ENCODE measurements around the gene POC1B.

POC1B gene

DNA sequence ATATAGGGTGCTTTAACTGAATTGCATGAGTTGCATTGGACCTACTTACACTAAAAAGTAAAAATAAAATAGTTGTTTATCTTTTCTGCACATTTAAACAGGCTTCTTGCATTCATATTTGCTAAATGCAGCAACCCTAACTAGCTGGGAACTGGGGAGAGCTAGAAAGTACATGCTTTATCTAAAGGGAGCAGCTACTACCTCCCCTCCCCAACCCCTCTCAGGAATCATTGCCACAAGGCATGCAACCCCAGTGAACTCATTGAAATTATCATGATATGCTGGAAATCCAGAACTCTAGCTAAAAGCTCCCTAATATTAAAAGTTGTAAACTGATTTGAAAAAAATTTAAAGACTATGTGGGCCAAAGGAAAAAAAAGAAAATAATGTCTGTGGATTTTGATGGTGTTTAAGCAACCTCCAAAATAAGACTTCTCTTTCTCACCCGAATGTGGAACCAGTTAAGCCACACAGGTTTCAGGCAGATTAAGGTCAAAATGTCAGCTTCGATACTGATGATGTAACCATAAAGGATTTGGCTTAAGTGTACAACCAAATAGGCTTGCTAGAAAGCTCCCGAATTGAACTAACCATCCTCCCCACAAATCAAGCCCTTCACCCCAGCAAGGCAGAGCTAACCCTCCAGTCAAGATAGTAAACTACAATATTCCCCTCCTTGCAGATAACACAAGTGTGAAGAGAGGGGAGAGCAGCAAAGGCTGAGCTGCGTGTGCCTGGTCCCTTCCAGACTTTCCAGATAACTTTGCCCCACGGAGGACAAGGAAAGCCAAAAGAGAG lies 13.8 kb upstream of the POC1B start:
- DNase-seq (ENCODE audit: low read depth in 2 of 2): no peak

DNA sequence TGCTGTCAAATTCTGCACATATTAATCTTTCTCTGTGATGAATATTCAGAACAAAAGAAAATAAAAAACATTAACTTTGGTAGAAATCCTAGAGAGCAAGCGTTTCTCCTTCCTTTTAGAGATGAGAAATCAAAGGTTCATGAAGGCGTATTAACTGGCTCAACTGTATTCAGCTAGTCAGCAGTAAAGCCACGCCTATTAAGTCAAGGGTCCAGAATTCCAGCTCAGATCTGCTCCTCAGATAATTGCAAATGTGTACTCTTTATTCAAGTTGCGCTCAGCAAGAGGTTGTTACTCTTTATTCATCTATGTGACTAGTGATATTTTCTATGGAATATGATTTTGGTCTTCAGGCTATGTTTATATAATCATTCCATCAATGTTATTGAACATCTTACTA lies 13.1 kb upstream of the POC1B start:
- DNase-seq (ENCODE audit: low read depth in 2 of 2): no peak

- DNase-seq (ENCODE audit: low read depth in 2 of 2): no peak
Observed at GRCh38 chr12:89537389-89537788, 11.5 kb upstream of the POC1B start.

GRCh38 chr12:89529738-89530137 lies 3.9 kb upstream of the POC1B start:
- DNase-seq (ENCODE audit: low read depth in 2 of 2): no peak

DNA sequence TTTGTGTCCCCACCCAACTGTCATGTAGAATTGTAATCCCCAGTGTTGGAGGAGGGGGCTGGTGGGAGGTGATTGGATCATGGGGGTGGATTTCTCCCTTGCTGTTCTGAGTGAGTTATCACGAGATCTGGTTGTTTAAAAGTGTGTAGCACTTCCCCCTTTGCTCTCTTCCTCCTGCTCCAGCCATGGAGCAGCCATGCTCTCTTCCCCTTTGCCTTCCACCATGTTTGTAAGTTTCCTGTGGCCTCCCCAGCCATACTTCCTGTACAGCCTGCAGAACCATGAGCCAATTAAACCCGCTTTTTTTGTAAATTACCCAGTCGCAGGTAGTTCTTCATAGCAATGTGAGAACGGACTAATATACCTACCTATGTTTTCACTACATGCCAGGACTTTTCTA lies 2.6 kb upstream of the POC1B start:
- DNase-seq (ENCODE audit: low read depth in 2 of 2): no peak

GRCh38 chr12:89525305-89525823 lies 483 bp downstream of the POC1B start:
- DNase-seq (ENCODE audit: low read depth in 2 of 2): peak; percentile 9 to 21

- DNase-seq (ENCODE audit: low read depth in 2 of 2): peak; percentile 60 to 64
Observed at GRCh38 chr12:89524541-89525304, 1.1 kb downstream of the POC1B start, which contains the start of gene GALNT4. Gene GALNT4, minus strand, starts transcription at chr12:89524796. Its CDS starts 247 bp downstream, at chr12:89524549.

- DNase-seq (ENCODE audit: low read depth in 2 of 2): no peak
Observed at GRCh38 chr12:89523843-89524540, 1.9 kb downstream of the POC1B start.

GRCh38 chr12:89523393-89523792 lies 2.5 kb downstream of the POC1B start:
- DNase-seq (ENCODE audit: low read depth in 2 of 2): no peak

DNA sequence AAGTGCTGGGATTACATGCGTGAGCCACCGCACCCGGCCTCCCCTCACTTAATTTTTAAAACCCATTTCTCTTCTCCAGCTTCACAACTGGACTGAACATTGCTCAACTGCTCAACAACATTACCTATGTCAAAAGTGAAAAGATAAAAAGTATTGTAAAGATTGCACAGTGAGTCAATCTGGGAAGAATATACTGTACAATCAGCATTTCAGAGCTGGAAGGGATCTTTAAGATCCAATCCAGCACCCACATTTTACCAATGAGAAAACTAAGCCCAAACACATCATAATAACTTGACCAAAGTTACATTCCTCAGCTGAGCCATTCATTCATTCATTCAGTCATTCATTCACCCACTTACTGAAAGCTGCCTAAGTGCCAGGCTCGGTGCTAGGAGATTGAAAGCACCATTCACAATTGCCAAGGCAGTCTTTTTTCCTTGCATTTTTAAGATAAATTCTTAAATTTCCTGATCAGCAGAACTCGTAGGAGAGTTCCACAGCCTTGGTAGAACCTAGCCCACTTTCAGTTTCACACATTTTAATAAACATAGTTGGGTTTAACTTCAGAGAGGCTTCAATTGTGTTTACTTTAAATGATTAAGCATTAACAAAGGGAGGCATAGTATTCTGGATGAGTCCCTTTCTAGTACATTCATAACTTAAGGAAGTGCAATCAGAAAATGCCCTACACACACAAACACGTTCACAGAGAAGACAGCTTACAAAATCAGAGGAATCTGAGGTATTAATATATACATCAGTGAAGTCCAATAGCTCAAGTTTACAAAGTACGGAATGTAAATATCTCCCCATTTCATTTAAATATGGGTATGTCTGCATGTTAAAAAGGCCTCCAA lies 4.3 kb downstream of the POC1B start:
- no peak for DNase-seq (ENCODE audit: low read depth in 2 of 2)

DNA sequence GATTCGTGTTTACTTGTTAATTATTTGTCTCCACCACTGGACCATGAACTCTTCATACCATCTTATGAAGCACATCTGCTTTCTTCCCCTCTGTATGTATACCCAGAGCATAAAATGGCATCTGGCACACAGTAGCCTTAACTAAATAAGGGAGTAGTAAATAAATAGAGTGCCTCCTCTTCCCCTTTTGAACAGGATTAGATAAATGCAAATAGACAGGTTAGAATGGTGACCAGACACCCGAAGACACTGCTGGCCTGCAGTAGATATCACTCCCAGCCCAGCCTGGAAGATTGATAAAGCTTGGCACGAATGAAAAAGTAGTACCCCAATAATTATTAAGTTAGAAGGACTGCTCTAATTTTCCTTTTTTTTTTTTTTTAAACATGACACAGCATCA lies 8.1 kb downstream of the POC1B start:
- no peak for DNase-seq (ENCODE audit: low read depth in 2 of 2)

- DNase-seq (ENCODE audit: low read depth in 2 of 2): no peak
Observed at GRCh38 chr12:89516633-89517032, 9.2 kb downstream of the POC1B start.

DNA sequence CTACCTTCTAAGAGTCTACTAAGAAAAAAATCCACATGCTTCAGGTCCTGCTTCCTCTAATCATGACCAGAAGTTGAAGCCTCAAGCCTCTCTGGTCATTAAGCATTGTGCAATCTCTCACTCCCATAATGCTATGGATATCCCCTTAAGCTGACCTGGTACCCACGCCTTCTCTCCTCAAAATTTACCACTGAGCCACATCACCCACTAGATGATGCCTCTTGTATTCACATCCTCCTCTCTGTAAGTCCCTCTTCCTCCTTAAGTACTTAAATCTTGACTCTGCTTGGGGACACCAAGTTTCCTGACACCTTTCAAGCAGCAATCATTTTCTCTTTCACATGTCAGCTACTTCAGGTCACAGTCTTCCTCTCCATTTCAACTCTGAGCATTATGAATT lies 11.1 kb downstream of the POC1B start:
- no peak for DNase-seq (ENCODE audit: low read depth in 2 of 2)

DNA sequence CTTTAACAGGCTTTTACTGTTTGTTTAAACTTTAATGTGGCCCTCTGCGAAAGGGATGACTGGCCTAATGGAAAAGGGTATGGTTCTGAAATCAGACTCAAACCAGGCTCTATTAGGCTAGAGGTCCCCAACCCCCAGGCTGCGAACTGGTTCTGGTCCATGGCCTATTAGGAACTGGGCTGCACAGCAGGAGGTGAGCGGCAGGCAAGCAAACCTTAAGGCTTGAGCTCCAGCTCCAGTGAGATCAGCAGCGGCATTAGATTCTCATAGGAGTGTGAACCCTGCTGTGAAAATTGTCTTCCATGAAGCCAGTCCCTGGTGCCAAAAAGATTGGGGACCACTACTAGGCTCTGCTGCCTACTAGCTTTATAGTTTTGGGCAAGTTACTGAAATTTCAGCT lies 12.3 kb downstream of the POC1B start:
- DNase-seq (ENCODE audit: low read depth in 2 of 2): no peak

DNA sequence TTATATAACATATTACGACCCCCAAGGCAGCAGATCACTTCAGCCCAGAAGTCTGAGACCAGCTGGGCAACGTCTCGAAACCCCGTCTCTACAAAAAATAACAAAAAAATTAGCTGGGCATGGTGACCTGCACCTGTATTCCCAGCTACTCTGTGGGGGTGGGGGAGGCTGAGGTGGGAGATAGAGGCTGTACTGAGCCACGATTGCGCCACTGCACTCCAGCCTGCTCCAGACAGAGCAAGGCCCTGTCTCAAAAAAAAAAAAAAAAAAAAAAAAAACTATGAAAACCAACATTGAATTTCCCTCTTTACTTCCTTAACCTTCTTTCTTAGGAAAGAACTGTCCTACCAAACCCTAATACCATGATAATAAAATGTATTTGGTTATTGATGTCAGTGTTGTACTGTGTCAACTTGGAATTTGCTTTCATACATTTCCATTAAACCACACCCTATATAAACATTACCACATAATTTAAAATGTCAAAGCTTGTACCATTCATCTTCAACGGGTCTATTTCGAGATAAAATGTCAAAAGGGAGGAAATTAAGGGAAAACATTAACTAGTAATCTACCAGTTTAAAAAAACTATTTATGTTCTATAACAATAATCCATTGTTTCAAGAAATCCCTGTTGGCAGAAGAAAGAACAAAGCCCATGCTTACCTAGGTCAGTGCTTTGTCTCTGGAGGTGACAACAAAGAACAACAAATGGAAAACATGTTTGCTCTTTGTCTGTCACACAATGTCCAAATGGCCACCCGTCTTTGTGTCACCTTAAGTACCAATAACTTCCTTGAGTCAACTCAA lies 18.6 kb downstream of the POC1B start:
- DNase-seq (ENCODE audit: low read depth in 2 of 2): no peak

DNA sequence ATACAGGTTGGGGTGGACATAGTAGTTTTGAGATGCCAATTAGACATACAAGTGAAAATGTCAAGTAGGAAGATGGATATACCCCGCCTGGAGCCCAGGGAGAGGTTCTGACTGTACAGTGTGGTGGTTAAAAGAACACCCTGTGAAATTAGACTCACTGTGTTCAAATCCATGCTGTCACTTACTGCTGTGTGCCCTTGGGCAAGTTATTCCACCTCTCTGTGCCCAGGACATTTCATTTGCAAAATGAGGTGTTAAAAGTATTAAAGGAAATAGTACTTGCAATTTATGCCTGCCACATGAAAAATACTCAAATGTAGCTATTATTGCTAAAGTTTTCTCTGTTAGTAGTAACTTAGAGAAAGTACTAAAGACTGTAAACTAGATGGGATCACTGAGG lies 19.8 kb downstream of the POC1B start:
- DNase-seq (ENCODE audit: low read depth in 2 of 2): no peak

DNA sequence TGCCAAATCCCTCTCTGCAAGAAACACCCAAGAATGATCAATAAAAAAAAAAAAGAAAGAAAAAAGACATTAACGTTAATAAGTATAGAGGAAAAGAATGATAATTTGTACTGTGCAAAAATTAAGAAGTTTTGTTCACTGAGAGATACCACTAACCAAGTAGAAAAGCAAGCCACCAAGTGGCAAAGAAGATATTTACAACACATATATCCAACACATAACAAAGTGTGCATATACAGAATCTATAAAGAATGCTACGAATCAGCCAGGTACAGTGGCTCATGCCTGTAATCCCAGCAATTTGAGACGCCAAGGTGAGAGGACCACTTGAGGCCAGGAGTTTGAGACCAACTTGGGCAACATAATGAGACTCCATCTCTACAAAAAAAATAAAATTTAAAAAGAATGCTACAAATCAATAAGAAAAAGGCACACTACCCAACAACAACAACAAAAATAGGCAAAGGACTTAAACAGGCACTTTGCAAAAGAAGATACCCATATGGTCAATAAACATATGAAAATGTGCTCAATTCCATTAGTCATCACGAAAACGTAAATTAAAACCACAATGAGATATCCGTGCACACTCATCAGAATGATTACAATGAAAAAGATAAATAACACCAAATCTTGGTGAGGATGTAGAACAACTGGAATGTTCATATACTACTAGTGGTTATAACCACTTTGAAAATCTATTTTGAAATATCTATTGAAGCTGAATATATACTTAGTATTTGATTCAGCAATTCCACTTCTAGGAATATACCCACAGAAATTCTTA lies 21.1 kb downstream of the POC1B start:
- DNase-seq (ENCODE audit: low read depth in 2 of 2): no peak

DNA sequence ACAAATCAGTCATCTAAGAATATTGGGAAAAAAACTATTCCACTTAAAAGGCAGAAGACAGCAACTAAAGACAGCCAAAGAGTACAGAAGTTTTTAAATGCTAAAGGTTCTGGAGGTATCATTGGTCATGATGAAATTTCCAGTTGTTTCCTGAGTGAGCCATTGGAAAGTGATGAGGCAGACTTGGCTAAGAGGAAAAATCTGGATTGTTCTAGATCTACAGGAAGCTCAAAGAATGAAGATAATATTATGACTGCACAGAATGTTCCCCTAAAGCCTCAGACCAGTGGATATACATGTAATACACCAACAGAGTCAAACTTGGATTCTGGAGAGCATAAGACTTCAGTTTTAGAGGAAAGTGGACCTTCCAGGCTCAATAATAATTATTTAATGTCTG lies 24.1 kb downstream of the POC1B start:
- no peak for DNase-seq (ENCODE audit: low read depth in 2 of 2)

GRCh38 chr12:89499857-89500256 lies 26.0 kb downstream of the POC1B start:
- DNase-seq (ENCODE audit: low read depth in 2 of 2): no peak

DNA sequence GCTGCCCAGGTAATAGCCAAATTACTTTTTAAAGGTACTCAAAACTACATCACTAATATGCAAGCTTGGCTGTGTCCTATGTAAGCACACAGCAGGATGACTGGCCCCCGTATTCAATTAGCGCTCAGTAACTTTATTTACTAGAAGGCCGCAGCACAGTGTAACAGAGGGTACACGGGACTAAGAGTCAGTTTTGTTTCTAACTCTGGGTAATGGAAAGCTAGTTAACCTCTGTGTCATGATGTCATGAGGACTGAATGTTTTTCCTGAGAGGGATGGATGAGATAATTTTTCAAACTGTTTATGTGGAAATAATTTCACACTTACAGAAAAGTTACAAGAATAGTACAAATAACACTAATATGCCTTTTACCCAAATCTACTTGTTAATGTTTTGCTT lies 28.4 kb downstream of the POC1B start:
- no peak for DNase-seq (ENCODE audit: low read depth in 2 of 2)
